Activated CD8-positive, alpha-beta memory T cell treated with anti-CD3 and anti-CD28 coated beads, Interleukin-2, amount 50 U/mL, for 1 hour (primary cell): ENCODE measurements around the gene MTHFD2L.
"Not testable (repeated sequence)": the region's sequence is repeated elsewhere in the genome, so short reads cannot be mapped to it uniquely, and the experiment has no call there.

Source experiments
- DNase-seq: peaks from one replicate; pipeline ENCODE4 v3.0.0-alpha.2; 2020; ENCODE audit errors: extremely low read depth

Gene MTHFD2L

DNA sequence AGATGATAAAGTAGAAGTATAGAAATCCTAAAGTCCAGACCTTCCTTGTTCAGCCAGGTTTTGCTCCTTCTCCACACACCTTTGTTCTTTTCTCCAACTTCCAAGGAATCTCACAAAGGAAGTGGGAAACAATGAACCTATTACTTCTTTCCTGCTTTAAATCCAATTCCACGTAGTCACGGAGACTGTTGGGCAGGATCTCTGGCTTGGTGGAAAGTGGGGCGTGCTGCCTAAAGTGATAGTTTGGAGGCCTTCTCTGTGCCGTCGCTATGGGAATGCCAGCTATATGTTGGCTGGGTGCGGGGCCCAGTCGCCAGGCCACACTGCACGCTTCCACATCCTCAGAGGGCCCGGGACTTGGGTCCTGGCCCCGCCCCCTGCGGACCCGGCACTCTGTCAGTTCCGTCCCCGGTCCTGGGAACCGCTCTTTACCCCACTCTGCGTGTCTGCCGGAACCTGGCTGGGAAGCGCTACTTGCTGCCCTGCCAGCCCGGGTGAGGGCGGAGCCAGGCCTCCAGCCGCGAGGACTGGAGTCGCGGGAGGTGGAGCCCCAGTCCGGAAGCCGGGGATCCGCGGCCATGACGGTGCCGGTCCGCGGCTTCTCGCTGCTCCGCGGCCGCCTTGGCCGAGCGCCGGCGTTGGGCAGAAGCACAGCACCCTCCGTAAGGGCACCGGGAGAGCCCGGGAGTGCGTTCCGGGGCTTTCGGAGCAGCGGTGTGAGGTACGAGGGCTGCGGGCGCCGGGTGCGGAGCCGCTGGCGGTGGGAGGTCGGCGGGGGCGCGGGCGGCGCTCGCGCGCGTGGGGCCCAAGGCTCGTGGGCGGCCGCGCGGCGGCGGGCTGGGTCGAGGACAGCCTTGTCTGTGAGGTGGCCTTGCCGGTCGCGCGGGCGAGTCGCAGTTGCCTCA, at the start of gene MTHFD2L:
Gene MTHFD2L, plus strand, starts transcription at position 558 of the 905 bp plus-strand sequence. Its CDS starts 21 bp downstream, at position 579.
- peak; percentile 30 for DNase-seq

GRCh38 chr4:74108457-74109115, 49.3 kb upstream of the MTHFD2L start:
- DNase-seq, result no peak

GRCh38 chr4:74109116-74109869, 48.6 kb upstream of the MTHFD2L start:
- no peak for DNase-seq

GRCh38 chr4:74109870-74110605, 47.9 kb upstream of the MTHFD2L start:
- no peak for DNase-seq

DNA sequence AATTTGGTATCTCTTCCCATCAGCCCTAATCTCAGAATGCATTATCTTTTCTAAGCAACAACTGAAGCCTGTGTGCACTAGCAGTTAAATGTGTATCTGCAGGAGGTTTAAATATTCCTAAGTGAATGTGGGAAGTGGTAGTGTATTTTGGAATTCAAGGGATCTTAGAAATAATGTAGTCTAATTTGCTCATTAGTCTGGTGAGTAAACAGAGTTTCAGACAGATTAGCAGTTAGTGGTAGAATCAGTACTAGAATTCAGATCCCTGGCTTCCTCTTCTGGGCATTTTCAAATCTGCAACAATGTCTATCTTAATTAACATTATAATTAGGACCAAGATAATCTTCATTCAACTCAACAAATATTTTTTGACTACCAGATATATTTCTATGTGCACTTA, 47.2 kb upstream of the MTHFD2L start:
- no peak for DNase-seq

GRCh38 chr4:74111306-74111975, 46.5 kb upstream of the MTHFD2L start:
- DNase-seq, result no peak

- no peak for DNase-seq
Measured at GRCh38 chr4:74111990-74112389, 45.9 kb upstream of the MTHFD2L start.

DNA sequence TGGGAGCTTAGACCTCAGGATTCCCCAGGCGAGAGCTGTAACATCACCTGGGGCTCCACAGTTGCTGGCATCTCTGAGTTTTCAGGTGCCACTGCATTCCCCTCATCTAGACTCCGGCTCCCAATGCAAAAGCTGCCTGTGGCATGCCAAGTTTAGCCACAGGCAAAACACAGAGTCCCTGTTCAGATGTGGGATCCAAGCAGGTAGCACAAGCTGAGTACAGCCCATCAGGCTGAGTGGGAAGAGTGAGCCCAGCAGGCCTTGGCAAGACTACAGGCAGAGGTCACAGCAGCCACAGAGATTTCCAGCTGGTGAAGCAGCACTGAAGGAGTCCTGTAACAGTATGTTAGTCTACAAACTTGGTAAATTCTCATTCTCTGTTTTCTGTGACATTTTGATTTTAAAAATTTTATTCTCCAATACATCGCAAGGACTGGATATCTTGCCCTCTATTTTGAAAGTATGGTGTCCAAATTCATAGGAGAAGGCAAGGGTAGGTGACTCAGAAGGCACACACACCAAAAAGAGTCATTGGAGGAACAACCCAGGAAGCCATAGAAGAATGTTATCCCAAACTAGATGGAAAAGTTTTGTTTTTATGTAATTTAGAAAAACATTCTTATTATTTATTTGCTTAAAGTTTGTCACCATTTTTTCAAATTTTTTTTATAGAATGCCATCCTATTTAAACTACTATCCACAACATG, 45.4 kb upstream of the MTHFD2L start:
- DNase-seq, result no peak

- no peak for DNase-seq
Measured at GRCh38 chr4:74114234-74114633, 43.7 kb upstream of the MTHFD2L start.

DNA sequence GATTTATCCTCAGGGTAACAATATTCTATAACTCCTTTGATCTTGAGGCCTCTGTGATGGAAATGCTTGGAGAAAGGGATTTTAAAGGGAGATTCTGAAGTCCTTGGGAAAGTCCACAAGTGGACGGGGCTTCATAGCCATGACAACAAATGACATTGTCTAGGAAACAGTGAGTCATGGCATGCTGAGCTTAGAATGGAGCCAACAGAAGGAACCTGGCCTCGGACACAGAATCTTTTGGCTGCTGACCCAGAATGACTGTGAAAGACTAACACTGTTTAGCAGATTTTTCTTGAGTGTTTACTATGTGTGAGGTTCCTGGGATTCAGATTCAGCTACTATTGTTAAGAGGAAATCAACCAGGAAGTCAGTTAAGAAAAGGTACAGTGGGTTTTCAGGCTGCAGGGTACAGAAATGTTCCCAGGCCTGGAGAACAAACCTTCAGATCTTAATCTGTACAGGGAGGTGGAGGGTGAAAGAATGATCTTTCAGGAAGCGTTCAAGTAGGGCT, 40.8 kb upstream of the MTHFD2L start:
- no peak for DNase-seq

DNA sequence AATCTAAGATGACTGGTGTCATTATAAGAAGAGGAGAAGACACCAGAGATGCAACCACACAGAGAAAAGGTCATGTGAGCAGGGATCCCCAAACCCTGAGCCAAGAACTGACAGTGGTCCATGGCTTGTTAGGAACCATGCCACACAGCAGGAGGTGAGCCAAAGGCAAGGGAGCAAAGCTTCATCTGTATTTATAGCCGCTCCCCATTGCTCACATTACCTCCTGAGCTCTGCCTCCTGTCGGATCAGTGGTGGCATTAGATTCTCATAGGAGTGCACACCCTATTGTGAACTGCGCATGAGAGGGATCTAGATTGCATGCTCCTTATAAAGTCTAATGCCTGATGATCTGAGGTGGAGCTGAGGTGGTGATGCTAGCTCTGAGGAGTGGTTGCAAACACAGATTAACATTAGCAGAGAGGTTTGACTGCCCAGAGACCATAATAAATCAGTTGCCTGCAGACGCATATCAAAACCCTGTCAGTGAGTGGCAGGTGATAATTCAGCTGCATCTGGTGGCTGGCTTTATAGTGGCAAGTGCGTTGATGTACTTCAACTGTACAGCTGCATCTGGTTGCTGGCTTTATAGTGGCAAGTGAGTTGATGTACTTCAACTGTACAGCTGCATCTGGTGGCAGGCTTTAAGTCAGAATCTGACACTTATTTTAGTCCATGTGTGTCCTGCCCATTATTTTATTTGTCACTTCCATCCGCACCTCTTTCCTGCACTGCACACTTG, 39.1 kb upstream of the MTHFD2L start:
- DNase-seq, result no peak

DNA sequence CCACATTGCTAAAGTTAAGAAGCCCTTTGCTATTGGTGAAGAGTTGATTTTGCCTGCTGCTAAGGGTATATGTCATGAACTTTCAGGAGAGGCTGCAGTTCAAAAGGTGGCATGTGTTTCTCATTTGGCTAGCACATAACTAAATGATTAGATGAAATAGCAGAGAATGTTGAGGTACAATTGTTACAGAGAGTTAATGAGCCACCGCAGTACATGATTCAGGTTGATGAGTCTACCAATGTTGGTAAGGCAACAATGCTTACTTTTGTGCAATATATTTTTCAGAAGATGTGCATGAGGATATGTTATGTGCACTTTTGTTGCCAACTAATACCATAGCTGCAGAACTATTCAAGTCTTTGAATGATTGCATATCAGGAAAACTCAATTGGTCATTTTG, 37.8 kb upstream of the MTHFD2L start:
- DNase-seq, result no peak

DNA sequence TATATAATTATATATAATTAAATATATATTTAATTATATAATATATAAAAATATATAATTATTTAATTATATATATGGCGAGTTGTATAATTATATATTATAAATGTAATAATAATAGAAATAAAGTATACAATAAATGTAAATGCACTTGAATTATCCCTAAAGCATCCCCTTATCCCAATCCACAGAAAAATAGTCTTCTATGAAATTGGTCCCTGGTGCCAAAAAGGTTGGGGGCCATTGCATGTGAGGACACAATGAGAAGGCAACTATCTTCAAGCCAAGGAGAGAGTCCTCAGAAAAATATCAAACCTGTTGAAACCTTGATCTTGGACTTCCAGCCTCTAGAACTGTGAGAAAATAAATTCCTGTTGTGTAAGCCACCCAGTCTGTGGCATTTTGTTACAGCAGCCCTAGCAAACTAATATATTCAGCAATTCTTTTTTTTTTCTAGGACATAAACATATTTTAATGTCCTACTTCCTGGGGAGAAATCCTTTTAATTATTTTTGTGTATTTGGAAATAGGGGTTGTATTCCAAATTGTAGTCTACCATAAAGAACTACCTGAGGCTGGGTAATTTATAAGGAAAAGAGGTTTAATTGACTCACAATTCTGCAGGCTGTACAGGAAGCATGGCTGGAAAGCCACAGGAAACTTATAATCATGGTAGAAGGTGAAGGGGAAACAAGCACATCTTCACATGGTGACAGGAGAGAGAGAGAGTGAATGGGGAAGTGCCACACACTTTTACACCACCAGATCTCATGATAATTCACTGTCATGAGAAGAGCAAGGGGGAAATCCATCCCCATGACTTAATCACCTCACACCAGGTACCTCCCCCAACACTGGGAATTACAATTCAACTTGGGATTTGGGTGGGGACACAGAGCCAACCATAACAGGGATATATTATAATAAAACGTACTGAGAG, 36.0 kb upstream of the MTHFD2L start:
- DNase-seq, result no peak

DNA sequence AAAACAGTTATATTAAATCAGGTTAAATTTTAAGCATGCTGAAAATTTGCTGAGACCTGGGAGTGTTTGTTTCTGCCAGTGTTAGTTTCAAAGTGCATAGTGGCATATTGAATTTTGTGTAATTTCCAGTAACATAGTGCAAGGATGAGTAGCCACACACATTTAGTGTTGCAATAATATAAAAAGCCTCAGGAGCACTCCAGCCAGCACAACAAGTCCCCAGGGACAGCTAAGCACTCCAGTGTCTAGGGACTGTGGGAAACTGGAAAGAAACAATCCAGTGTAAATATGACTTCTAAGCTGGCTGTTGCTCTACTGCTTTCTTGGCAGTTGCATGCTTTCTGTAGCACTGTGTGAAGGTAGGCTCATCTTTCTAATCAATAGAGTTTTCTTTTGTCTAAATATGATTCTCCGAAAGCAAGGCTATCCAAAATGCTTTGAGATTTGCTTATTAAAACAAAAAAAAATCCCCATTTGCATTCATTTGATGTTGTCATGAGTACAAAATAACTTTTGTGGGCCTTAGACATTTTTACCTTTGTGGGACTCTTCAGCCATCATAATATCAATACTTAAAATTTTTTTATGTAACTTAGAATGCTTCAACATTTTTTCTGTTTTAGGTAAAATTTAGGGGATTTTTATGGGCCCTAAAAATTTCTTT, 34.7 kb upstream of the MTHFD2L start:
- no peak for DNase-seq

- no peak for DNase-seq
Measured at GRCh38 chr4:74125029-74125428, 32.9 kb upstream of the MTHFD2L start.

- no peak for DNase-seq
Measured at GRCh38 chr4:74127745-74128144, 30.2 kb upstream of the MTHFD2L start.

GRCh38 chr4:74130843-74131242, 27.1 kb upstream of the MTHFD2L start:
- DNase-seq, result not testable (repeated sequence)

DNA sequence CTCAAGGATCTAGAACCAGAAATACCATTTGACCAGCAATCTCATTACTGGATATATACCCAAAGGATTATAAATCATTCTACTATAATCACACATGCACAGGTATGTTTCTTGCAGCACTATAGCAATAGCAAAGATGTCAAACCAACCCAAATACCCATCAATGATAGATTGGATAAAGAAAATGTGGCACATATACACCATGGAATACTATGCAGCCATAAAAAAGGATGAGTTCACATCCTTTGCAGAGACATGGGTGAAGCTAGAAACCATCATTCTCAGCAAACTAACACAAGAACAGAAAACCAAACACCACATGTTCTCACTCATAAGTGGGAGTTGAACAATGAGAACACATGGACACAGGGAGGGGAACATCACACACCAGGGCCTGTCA, 25.7 kb upstream of the MTHFD2L start:
- DNase-seq, result not testable (repeated sequence)
